ENCODE data around the gene CRK.

Gene CRK

DNA sequence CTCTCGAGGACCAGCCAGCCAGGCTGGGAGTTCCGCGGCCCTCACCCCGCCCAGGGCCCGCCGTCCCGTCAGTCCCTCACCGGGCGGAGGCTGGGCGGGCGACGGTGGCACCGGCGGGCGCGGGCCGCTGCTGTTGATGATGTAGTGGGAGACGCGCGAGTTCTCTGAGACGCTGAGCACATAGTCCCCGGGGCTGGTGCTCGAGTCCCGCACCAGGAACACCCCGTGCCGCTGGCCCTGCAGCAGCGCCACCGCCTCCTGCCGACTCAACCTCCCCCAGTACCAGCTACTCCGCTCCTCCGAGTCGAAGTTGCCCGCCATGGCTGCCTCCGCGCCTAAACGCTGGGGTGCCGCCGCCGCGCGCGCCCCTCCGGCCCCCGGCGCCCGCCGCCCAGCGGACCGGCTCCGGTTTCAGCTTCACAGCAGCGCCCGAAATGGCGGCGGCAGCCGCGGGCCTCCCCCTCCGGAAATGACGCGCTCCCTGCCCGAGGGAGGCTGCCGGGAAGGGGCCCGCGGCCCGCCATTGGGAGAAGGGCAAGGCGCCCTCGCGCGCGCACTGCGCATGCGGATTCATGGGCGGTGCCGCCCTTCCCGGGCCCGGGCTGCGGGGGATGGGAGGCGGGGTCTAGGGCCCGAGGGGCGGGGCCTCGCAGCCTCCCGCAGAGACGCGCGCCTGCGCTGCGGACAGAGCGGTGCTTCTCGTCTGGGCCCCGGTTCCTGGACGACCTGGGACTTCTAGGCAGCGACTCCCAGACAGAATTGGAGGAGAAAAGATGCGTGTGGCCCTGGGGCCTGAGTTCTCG is at the start of gene CRK:
Gene CRK (minus strand): TSS at position 436 of the 803 bp plus-strand sequence. CDS start 115 bp downstream, at position 321.
- Histone ChIP-seq H3K9me3 (ENCODE audit: insufficient read depth, low read depth, low read length) (no peaks in the 10 kb centered on the region), H3K27me3 (ENCODE audit: insufficient read depth, low read length, poor library complexity, severe bottlenecking) (peaks cover 15% of the 10 kb centered on the region), H3F3A (ENCODE audit: low read depth) (no peaks in the 10 kb centered on the region), H4K20me1 (ENCODE audit: insufficient read depth, low read length, poor library complexity, severe bottlenecking) (peaks cover 24% of the 10 kb centered on the region), H3K4me1 (ENCODE audit: insufficient read depth, low read length, poor library complexity, severe bottlenecking) (peaks cover 18% of the 10 kb centered on the region), H3K79me2 (ENCODE audit: insufficient read depth, low read length) (peaks cover 48% of the 10 kb centered on the region), H3K36me3 (ENCODE audit: insufficient read depth, low read length) (no peaks in the 10 kb centered on the region), H3K9ac (ENCODE audit: low read depth, low read length, poor library complexity, severe bottlenecking) (peak within 1 kb of the TSS; percentile 80), H3K4me2 (ENCODE audit: low read depth, low read length, poor library complexity, severe bottlenecking) (peak within 1 kb of the TSS; percentile 90), H3K4me3 (ENCODE audit: low read length, poor library complexity, severe bottlenecking) (peak within 1 kb of the TSS; percentile 81), H2AFZ (ENCODE audit: low read length) (peak within 1 kb of the TSS; percentile 98), H3K9me2 (replicated peaks; ENCODE audit: low read depth, low read length) (no peaks in the 10 kb centered on the region)
- TF ChIP-seq EZH2phosphoT487 (IDR thresholded peaks at IDR 0.05; ENCODE audit: borderline replicate concordance), result no peak
- TF ChIP-seq, protein P1, sequence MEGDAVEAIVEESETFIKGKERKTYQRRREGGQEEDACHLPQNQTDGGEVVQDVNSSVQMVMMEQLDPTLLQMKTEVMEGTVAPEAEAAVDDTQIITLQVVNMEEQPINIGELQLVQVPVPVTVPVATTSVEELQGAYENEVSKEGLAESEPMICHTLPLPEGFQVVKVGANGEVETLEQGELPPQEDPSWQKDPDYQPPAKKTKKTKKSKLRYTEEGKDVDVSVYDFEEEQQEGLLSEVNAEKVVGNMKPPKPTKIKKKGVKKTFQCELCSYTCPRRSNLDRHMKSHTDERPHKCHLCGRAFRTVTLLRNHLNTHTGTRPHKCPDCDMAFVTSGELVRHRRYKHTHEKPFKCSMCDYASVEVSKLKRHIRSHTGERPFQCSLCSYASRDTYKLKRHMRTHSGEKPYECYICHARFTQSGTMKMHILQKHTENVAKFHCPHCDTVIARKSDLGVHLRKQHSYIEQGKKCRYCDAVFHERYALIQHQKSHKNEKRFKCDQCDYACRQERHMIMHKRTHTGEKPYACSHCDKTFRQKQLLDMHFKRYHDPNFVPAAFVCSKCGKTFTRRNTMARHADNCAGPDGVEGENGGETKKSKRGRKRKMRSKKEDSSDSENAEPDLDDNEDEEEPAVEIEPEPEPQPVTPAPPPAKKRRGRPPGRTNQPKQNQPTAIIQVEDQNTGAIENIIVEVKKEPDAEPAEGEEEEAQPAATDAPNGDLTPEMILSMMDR (conservative IDR thresholded peaks at IDR 0.05; ENCODE audit: low read length), result no peak

DNA sequence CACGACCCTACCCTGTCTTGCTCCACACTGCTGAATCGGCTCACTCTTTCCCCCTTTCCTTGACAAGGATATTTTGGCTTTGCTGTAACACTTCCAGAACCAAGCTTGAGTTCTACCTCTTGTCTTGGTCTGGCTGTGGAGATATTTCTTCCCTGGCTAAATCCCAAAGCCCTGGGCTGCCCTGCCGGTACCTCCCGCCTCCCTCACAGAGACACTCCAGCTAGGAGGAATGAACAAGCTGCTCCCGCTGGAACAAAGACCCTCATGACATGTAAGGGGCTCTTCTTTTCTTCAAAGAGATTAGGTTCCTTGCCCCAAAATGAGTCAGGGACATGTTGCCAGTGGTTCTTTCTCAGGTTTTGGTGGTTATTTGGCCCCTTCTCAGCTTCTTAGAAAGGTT is 49.6 kb upstream of the CRK start:
- Histone ChIP-seq H3F3A (ENCODE audit: low read depth) (no peaks in the 10 kb centered on the region), H2AFZ (ENCODE audit: low read length) (no peak overlapping the region), H3K9ac (ENCODE audit: low read depth, low read length, poor library complexity, severe bottlenecking) (no peak overlapping the region), H3K27me3 (ENCODE audit: insufficient read depth, low read length, poor library complexity, severe bottlenecking) (no peaks in the 10 kb centered on the region), H3K4me1 (ENCODE audit: insufficient read depth, low read length, poor library complexity, severe bottlenecking) (no peaks in the 10 kb centered on the region), H3K79me2 (ENCODE audit: insufficient read depth, low read length) (no peaks in the 10 kb centered on the region), H3K36me3 (ENCODE audit: insufficient read depth, low read length) (peaks cover 6% of the 10 kb centered on the region; the same call in 1 of the 2 replicates), H3K4me3 (ENCODE audit: low read length, poor library complexity, severe bottlenecking) (no peak overlapping the region), H3K4me2 (ENCODE audit: low read depth, low read length, poor library complexity, severe bottlenecking) (no peak overlapping the region), H4K20me1 (ENCODE audit: insufficient read depth, low read length, poor library complexity, severe bottlenecking) (no peaks in the 10 kb centered on the region), H3K9me2 (replicated peaks; ENCODE audit: low read depth, low read length) (no peaks in the 10 kb centered on the region), H3K9me3 (ENCODE audit: insufficient read depth, low read depth, low read length) (no peaks in the 10 kb centered on the region)
- TF ChIP-seq EZH2phosphoT487 (IDR thresholded peaks at IDR 0.05; ENCODE audit: borderline replicate concordance), result no peak
- TF ChIP-seq, protein P1 (conservative IDR thresholded peaks at IDR 0.05; ENCODE audit: low read length), result no peak

DNA sequence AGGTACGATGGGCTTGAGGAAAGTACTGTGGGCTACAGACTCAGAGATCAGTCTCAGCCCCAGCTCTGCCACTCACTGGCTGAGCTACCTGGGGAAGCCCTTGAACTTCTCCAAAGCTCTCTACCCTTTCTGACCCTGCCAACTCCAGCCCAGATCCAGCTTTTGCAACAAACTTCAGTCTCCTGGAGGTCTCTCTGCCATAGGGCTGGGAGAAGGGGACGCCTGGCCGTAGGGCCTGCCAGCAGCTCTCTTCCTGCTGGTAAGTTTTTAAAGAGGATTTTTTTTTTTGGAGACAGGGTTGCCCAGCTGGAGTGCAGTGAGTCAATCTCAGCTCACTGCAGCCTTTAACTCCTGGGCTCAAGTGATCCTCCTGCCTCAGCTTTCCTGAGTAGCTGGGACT is 48.8 kb upstream of the CRK start:
- Histone ChIP-seq H3K27me3 (ENCODE audit: insufficient read depth, low read length, poor library complexity, severe bottlenecking) (no peaks in the 10 kb centered on the region), H3K4me2 (ENCODE audit: low read depth, low read length, poor library complexity, severe bottlenecking) (no peak overlapping the region)

More for the DNA sequence above, 48.8 kb upstream of the CRK start:
- Histone ChIP-seq H3F3A (ENCODE audit: low read depth) (no peaks in the 10 kb centered on the region), H3K9me2 (replicated peaks; ENCODE audit: low read depth, low read length) (no peaks in the 10 kb centered on the region), H3K9ac (ENCODE audit: low read depth, low read length, poor library complexity, severe bottlenecking) (no peak overlapping the region), H3K9me3 (ENCODE audit: insufficient read depth, low read depth, low read length) (no peaks in the 10 kb centered on the region), H4K20me1 (ENCODE audit: insufficient read depth, low read length, poor library complexity, severe bottlenecking) (no peaks in the 10 kb centered on the region), H3K4me1 (ENCODE audit: insufficient read depth, low read length, poor library complexity, severe bottlenecking) (no peaks in the 10 kb centered on the region), H3K79me2 (ENCODE audit: insufficient read depth, low read length) (no peaks in the 10 kb centered on the region), H3K4me3 (ENCODE audit: low read length, poor library complexity, severe bottlenecking) (no peak overlapping the region), H3K36me3 (ENCODE audit: insufficient read depth, low read length) (peaks cover 6% of the 10 kb centered on the region; the same call in 1 of the 2 replicates), H2AFZ (ENCODE audit: low read length) (no peak overlapping the region)
- TF ChIP-seq EZH2phosphoT487 (IDR thresholded peaks at IDR 0.05; ENCODE audit: borderline replicate concordance), result no peak
- TF ChIP-seq, protein P1 (conservative IDR thresholded peaks at IDR 0.05; ENCODE audit: low read length), result no peak

Data from Loucy (cell line).